ENCODE data around the gene ZNF467.

The ZNF467 gene

DNA sequence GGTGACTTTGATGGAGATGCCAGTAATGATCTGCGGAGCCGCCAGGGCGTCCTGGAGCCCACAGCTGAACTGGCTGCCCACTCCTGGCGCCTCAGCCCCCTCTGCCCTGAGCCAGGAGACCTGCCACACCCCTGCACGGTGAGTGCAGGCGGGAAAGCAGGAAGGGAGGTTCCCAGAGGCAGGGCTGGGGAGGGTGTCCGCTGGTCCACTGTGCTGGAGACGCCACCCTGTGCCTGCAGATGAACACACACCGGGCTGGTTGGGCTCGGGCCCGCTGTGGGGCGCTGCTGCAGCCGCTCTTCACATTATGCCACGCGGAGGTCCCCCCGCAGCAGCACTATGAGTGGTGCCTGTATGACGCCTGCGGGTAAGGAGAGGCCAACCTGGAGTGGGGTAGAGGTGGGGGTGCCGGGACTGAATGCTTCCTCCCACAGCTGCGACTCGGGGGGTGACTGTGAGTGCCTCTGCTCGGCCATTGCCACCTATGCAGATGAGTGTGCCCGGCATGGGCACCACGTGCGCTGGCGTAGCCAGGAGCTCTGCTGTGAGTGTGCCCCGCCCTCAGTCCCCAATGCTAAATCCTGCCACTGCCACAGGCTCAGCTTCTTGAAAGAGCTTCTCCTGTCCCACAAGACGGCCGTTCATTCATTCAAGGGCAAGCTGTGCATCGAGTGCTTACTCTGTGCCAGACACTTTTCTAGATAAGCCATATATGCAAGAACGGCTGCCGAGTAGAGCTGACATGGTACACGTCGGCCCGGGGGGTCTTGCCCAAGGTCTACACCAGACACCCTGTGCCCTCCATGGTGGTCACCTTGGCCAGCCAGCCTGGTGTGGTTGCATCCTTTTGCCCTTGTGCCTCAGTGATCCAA lies 14.3 kb upstream of the ZNF467 start:
- no peak for DNase-seq

DNA sequence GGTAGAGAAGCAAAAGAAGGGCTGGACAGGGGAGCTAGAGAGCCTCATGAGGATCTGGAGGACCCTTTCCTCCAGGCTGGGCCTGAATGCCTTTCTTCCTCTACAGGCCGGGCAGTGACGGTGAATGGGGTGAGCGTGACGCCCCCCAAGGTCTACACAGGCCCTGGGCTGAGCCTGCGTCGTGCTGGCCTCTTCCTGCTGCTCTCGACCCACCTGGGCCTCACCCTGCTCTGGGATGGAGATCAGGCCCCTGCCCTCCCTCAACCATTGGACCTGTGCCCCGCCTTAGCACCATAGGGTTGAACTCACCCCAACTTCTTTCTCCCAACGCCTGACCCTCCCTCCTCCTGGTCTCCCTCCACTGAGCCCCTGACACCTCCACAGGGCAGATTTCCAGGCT lies 12.6 kb upstream of the ZNF467 start:
- no peak for DNase-seq

DNA sequence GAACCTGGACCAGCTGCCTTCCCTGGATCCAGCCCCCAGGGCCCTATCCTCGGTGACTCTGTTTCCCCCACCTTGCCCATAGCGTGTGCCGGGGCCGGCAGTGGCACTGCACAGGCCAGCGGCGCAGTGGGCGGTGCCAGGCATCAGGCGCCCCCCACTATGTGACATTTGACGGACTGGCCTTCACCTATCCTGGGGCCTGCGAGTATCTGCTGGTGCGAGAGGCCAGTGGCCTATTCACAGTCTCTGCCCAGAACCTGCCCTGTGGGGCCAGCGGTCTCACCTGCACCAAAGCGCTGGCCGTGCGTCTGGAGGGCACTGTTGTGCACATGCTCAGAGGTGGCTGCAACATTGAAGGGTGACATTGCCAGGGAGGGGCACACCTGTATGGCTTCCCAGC lies 12.0 kb upstream of the ZNF467 start:
- DNase-seq, result no peak

DNA sequence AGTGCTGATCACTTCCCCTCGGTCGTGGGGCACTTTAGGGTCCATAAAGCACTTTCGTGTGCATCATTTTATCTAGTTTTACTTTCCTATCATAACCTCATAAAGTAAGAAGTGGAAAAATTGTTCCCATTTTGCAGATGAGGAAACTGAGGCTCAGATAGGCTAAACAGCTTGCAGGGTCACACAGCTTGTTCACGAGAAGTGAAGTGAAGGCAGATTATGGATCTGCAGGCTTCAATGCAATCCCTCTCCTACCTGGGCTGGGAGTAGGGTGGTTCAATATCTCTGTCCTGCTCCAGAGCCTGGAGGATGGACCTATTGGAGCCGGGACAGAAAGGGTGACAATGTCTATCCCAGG lies 10.8 kb upstream of the ZNF467 start:
- DNase-seq, result no peak

DNA sequence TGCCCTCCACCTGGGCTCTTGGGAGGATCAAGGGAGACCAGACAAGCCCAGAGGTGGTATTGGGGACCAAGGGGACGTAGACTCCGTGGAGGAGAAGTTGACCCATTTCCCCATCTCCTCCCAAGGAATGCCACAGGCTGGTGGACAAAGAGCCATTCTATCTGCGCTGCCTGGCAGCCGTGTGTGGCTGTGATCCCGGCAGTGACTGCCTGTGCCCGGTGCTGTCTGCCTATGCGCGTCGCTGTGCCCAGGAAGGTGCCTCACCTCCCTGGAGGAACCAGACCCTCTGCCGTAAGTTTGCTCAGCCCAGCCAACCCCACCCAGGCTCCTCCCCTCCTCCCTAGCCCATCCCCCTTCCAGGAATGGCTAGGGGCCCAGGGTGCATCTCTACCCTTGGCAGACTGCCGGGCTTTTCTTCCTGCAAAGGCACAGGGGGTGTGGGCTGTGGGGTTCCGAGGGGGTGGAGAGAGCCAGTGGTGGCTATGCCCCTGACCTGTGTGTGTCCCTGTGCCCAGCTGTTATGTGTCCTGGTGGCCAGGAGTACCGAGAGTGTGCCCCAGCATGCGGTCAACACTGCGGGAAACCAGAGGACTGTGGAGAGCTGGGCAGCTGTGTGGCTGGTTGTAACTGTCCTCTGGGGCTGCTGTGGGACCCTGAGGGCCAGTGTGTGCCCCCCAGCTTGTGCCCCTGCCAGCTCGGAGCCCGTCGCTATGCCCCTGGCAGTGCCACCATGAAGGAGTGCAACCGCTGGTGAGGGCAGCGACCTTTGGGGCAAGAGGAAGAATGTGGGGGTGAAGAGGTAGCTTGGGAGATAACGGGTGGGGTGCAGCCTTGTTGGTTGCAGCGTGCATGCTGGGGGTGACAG lies 10.2 kb upstream of the ZNF467 start:
- no peak for DNase-seq

DNA sequence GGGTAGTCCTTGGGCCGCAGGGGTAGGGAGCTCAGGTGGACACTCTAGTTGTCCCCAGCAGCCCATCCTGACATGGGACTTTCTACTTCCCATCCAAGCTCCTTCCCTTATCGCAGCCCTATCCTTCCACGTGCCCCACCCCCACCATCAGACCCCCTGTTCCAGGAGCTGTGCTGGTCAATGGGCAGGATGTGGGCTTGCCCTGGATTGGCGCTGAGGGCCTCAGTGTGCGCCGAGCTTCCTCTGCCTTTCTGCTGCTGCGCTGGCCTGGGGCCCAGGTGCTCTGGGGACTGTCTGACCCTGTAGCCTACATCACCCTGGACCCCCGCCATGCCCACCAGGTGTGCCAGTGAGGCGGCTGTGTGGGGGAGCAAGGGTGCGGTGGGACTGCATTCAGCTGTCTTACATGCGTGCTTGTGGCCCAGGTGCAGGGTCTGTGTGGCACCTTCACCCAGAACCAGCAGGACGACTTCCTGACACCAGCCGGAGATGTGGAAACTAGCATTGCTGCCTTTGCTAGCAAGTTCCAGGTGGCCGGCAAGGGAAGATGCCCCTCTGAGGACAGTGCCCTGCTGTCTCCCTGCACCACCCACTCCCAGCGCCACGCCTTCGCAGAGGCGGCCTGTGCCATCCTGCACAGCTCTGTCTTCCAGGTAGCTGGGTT lies 9.4 kb upstream of the ZNF467 start:
- DNase-seq, result no peak

DNA sequence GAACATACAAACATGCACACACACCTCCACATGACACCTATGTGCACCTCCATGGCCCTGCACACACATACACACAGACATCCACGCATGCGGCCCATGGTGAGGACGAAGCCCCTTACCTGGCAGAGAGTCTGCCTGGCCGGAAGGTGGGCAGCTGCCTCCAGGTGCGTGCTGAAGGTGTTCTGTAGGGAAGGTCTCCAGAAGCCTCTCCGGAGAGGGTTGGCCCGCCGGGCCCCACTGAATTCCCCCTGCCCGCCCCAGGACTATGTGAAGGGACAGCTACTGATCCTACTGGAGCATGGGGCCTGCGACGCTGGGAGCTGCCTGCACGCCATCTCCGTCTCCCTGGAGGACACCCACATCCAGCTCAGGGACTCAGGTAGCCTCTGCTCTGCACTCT lies 8.5 kb upstream of the ZNF467 start:
- no peak for DNase-seq

DNA sequence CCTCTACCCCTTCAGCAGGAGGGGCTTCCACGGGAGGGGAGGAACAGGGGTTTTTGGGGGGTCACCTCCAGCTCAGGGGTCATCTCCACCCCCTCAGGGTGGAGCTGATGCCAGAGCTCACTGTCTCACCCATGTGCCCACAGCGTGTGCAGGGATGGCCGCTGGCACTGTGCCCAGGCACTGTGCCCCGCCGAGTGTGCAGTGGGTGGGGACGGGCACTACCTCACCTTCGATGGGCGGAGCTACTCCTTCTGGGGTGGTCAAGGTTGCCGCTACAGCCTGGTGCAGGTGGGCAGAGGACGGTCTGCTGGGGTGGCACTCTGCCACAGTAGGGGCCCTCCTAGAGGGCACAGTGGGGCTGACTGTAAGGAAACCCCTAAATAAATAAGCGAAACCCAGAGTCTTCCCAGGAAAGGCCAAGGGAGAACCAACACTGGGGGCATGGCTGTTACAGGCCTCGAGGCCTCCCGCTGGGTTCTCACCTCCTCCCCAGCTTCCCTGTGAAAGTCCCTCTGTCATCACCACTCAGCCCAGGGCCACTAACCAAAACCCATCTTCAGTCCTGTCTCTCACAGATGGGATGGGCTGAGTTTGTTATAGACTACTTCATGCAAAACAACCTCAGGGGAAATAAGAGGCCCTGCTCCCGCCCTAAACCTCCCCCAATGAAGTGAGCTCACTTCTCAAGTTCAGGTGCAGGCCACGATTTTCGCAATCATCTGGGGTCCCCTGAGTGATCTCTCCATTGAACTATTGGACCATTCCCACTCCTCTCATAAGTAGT lies 7.4 kb upstream of the ZNF467 start:
- DNase-seq, result no peak

DNA sequence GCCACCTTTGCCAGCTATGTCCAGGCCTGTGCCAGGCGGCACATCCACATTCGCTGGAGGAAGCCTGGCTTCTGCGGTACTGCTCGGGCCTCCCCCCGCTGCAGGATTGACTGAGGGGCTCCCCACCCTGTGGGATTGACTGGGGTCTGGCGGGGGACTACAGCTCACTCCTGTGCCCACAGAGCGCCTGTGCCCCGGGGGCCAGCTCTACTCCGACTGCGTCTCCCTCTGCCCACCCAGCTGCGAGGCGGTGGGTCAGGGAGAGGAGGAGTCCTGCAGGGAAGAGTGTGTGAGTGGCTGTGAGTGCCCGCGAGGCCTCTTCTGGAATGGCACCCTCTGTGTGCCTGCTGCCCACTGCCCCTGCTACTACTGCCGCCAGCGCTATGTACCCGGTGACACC lies 6.7 kb upstream of the ZNF467 start:
- no peak for DNase-seq

DNA sequence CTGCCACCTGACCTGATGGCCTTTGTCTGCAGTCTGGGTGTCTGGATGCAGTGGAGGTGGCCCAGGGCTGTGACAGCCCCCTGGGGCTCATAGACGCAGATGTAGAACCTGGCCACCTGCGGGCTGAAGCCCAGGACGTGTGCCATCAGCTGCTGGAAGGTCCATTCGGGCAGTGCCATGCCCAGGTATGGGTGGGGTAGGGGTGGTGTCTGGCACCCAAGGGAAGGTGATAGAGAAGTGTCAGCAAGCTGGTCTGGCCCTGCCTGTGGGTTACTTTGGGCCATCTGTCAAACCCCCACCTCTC lies 6.1 kb upstream of the ZNF467 start:
- no peak for DNase-seq

DNA sequence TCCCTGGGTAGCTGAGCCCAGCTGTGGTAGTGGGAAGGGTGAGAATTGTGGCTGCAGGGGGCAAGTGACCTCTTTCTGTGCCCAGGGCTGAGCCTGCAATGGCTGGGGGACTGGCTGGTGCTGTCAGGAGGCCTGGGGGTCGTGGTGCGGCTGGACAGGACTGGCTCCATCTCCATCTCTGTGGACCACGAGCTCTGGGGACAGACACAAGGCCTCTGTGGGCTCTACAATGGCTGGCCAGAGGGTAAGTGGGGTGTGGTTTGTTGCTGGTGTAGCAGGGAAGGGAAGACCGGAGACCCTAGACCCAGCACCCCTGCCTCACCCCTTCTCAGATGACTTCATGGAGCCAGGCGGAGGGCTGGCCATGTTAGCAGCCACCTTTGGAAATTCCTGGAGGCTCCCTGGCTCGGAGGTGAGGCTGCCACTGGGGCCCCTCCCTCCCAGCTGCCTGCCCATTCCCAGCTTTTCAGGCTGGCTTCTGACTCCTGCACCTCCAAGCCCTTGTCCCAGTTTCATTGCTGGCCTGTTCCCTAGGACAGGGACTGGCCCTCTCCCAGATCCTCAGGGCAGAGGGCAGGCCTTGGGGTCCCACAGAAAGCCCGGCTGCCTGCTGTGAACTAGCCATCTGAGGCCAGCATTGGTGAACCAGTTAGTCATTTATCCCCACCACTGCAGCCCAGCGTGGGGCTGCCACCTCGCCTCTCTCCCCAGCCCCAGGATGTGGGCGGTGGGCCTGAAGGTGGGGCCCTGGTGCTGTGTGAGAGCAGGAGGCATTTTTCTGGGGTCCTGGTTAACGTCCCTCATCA lies 5.5 kb upstream of the ZNF467 start:
- DNase-seq, result no peak

DNA sequence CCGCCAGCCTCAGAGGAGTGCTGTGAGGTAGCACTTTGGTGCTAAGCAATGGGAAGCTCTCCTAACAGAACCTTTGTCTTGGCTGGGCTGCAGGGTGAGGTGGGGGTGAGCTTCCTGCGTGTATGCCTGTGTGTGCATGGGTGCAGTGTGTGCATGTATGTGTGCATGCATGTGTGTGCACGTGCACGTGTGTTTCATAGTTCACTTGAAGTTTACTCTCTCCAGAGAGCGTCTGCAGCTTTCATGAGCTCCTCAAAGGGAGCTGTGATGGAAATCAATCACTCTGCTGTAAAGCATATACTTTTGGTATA lies 4.9 kb upstream of the ZNF467 start:
- no peak for DNase-seq

DNA sequence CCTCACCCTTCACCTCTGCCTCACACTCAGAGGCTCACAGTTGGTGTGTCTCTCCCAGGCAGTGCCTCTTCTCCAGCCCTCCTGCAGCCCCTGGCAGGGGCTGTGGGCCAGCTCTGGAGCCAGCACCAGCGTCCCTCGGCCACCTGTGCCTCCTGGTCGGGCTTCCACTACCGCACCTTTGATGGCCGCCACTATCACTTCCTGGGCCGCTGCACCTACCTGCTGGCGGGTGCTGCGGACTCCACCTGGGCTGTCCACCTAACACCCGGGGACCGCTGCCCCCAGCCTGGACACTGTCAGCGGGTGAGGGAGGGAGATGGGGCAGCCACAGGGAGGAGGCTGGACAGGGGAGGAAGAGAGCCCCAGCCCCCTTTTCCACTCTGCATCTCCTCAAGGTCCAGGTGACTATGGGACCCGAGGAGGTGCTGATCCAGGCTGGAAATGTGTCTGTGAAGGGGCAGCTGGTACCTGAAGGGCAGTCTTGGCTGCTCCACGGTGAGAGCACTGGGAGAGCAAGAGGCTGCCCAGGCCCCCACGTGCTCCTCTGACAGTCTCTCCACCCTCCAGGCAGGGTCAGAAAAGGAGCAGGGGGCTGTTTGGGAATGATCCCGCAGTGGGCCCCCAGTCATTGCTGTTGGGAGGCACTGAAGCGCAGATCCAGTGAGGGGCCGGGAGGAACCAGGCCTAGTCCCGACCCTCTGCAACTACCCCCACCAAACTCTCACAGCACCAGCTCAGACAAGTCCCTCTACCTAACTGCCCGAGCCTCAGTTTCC lies 4.4 kb upstream of the ZNF467 start:
- DNase-seq, result no peak

DNA sequence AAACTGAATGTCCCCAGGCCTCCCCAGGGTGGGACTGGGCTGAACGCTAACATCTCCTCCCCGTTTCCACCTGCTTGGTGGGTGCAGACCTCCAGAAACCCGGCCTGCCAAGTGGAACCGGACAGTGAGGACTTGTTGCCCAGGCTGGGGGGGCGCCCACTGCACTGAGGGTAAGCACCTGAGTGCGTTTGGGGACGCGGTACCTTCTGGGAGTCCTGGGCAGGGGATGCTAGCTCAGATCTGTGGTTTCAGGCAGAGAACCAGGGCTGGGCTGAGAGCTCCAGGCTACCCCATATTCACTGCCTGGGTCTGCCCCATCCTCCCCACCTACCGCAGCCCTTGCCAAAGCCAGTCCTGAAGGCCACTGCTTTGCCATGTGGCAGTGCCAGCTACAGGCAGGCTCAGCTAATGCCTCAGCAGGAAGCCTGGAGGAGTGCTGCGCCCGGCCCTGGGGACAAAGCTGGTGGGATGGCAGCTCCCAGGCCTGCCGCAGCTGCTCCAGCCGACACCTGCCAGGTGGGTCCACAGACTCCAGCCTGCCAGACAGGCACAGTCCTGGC lies 3.5 kb upstream of the ZNF467 start:
- DNase-seq, result no peak

DNA sequence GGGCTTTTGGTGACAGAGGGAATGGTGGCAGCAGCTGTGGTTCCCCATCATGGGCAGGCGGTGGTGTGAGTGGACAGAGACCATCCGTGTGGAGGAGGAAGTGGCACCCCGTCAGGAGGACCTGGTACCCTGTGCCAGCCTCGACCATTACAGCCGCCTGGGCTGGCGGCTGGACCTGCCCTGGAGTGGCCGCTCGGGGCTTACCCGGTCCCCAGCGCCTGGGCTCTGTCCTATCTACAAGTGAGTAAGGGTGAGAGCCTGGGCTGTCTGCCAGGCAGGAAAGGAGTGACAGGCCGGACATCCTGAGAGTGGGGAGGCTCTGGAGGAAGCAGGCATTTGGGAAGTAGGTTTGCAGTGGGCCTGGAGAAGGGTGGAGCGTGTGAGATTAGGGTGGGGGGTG lies 2.9 kb upstream of the ZNF467 start:
- no peak for DNase-seq

DNA sequence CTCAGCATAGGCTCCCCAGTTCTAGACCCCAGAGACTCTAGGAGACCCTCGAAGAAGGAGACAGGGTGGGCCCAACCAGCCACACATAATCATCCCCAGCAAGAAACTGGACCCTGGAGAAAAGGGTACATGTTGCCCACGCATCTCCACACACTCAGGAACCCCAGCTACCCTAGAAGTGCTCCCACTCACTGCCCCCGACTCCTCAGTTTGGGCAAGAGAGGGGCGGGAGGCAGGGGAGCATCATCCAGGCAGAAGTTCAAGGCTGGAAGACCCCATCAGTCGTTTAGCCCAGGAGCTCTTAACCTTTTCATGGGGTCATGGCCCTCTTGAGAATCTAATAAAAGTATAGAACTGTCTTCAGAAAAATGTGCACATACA lies 1.8 kb upstream of the ZNF467 start:
- no peak for DNase-seq

DNA sequence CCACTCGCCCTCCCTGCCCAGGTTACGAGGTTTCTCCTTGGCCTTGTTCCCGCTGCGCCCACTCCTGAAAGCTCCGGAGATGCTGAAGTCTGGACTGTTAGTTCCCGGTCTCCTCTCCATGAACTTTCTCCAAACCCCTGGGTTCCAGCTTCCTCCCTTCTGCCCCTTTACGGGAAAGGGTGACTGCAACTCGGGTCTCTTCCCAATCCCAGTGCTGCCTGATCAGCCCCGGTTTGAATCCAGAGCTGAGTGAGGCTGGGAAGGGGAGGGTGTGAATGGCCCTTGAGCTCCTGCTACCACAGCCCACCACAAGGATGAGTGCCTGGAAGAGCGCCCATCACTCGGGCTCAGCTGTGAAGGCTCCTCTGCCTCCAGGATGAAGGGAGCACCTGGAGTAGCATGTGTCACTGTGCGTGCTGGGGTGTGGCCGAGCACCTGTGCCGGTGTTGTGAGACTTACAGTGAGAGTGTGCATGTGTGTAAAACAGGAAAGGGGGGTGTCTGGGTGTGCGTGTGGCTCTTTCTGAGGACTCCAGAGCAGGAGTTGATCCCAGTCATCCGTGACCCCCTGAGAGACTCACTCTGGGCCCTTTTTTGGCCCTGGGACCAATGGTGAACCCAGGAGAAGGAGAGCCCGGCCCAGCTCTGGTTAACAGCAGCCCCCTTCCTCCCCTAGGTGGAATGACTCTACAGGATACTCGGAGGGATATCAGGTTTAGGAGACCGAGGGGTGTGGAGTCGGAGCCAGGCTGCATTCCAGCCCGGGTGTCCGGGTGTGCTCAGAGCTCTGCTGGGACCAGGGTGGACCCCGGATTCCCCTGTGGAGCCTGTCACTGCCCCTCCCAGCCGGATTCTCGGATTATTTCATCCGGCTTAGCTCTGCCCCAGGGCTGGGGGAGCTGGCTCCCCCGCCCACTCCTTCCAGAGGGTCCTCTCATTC lies 1.1 kb upstream of the ZNF467 start:
- peak; percentile 60 for DNase-seq

DNA sequence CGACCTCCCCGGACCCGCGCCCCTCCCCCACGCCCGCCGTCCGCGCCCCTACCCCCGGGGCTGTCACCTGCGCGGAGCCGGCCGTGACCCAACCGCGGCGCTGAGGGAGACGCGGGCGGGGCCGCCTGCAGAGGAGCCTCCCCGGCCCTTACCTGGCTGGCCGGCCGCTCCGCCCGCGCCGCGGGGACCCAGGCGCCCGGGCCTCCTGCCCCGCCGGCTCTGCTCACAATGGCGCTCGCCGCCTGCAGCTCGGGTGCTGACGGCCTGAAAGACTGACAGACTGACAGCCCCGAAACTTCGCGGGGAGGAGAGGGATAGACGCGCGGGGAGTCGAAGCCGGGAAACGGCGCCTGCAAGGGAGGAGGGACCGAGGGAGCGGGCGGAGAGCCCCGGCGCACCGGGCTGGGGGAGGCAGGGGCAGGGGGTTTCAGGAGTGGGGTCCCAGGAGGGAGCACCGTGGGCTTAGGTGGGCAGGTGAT lies 393 bp downstream of the ZNF467 start:
- peak; percentile 74 for DNase-seq

DNA sequence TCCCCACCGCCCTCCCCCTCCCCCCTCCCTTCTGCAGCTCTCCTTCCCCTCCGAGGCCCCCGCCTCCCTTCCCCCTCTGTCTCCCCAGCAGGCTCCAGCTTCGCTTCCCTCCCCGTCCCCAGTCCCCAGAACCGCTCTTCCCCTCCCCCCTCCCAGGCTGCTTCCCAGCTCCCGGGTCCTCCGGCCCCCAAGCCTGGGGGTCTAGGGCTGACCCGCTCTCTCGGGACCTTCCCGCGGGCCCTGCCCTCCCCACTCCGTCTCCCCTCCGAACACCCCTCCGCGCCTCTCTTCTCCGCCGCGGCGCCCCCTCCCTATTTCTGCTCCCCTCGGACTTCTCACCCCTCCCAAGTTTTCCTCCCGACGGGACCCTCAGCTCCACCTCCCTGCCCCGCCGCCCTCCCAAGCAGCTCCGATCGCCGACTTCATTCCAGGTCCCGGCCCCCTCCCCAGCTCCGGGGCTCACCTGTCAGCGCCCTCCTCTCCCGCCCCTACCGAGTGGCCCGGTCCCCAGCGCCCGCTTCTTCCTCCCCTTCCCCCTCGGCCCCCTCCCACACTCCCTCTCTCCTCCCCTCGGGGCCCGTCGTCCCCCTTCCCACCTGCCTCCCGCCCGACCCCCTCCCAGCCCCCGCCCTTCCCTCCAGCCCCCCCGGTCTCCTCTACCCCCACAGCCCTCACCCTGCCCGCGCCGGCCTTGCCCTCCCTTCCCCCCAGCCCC lies 990 bp downstream of the ZNF467 start:
- no peak for DNase-seq
